Spinal cord (tissue), 10 donors: ENCODE measurements around the gene PPP1R37. TPM values are rescaled to one million over a fixed set of nuclear protein-coding genes. Genes with fewer than 3 reads are reported as not detected.

Experiments
- DNase-seq, 6 donors: peaks; one replicate each; pipeline versions ENCODE4 v3.0.0 to v3.0.0-alpha.2; 2013 to 2015; ENCODE audit warnings: low spot score in 6 of 6, low read depth in 4 of 6
- H3K27ac ChIP-seq: one replicate; pipeline ENCODE4 v1.5.1; 2013; ENCODE audit warnings: low read depth, low read length, control low read depth
- H3K27me3 ChIP-seq: one replicate; pipeline ENCODE4 v1.6.1; 2013; ENCODE audit warnings: low read length; ENCODE audit not compliant: control insufficient read depth, insufficient read depth
- H3K36me3 ChIP-seq: one replicate; pipeline ENCODE4 v1.6.1; 2013; ENCODE audit warnings: low read length; ENCODE audit not compliant: control insufficient read depth, insufficient read depth
- H3K4me1 ChIP-seq: one replicate; pipeline ENCODE4 v1.6.1; 2013; ENCODE audit warnings: low read length; ENCODE audit not compliant: control insufficient read depth, insufficient read depth
- H3K4me3 ChIP-seq: one replicate; pipeline ENCODE4 v1.5.1; 2013; ENCODE audit warnings: low read depth, low read length, control low read depth
- H3K9me3 ChIP-seq: one replicate; pipeline ENCODE4 v1.6.1; 2013; ENCODE audit warnings: low read length; ENCODE audit not compliant: control insufficient read depth, insufficient read depth
- WGBS: methylation state at CpG from one replicate; pipeline ENCODE4 v1.1.5; 2013; ENCODE audit warnings: missing lambda C conversion rate; ENCODE audit not compliant: insufficient coverage; 5-methylcytosine and 5-hydroxymethylcytosine counted together
- polyA plus RNA-seq, 2 donors: library from polyadenylated mRNA; unstranded; fragments of 120-200 nt; gene quantifications; one replicate each; pipeline ENCODE4 v1.2.1, GENCODE V29; 2013; ENCODE audit not compliant: insufficient read length in 2 of 2
- total RNA-seq, 2 donors: library from RNA; depleted of rRNA in 1 of 2; stranded (reverse); fragments of 120-200 nt in 1 of 2; fragments of >200 nt in 1 of 2; gene quantifications; one replicate each; pipeline versions ENCODE4 v1.2.3 to v1.2.4, GENCODE V29; 2013 to 2014
- donor health status: healthy.

The PPP1R37 gene
- total and polyA plus RNA-seq, 4 donors: 14.4 to 39.6 (median 31.5) TPM

DNA sequence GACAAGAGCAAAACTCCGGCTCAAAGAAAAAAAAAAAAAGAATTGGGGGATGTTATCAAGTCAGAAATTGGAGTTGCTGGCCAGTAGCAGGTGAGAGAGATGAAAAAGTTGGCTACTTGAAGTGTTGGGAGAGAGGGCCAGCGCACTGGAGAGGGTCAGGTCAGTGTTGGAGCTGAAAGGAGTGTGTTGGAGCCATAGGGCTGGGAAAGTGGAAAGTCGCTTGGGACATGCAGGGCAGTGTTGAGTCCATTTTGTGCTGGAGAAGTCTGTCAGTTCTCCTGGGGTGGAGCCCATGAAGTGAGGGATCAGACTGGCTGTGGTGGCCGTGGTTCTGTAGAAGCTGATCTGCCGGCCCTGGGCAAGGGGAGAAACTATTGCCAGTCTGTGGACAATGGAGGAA, 1.7 kb downstream of the PPP1R37 start:
- Histone ChIP-seq H3K36me3 (peaks cover 42% of the 10 kb centered on the region), H3K4me1 (peaks cover 81% of the 10 kb centered on the region), H3K27me3 (no peaks in the 10 kb centered on the region), H3K4me3 (no peak overlapping the region), H3K9me3 (no peaks in the 10 kb centered on the region), H3K27ac (no peak overlapping the region)
- DNase-seq: no peak
- 84% methylated on average over 5 of the region's 5 CpGs for WGBS

DNA sequence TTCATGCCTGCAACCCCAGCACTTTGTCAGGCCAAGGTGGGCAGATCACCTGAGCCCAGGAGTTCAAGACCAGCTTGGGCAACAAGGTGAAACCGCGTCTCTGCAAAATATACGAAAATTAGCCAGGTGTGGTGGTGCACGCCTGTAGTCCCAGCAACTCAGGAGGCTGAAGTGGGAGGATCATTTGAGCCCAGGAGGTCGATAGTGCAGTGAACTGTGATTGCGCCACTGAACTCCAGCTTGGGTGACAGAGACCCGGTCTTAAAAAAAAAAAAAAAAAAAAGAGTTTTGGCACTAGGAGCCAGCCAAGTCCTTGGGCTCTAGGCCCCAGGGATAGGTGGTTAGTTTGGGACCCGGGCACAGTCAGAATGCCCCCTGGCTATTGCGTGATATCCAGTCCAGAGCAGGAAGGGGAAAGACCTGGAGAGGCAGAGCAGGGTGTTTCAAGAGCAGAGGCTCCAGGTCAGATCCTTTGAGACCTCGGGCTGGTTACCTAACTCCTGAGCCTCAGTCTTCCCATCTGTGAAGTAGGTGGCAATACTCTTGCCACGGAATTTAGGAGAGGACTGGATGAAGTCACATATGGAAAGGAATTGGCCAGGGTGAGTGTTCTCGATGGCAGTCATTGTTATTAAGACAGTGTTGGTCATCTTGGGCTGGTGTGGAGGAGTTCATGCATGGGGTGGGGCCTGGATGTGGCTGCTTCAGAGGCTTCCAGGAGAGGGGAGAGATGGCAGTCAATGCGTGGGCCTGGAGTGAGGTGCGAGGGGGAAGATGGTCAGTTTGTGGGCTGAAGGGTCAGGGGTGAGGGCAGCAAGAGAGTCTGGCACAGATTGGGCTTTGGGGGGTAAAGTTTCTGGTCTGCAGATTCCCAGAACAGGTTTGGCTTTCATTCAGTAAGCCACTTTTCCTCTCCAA, 2.8 kb downstream of the PPP1R37 start:
- 96% methylated on average over 14 of the region's 14 CpGs for WGBS
- Histone ChIP-seq H3K4me3 (no peak overlapping the region), H3K9me3 (no peaks in the 10 kb centered on the region), H3K27ac (no peak overlapping the region), H3K27me3 (no peaks in the 10 kb centered on the region), H3K36me3 (peaks cover 46% of the 10 kb centered on the region), H3K4me1 (peaks cover 82% of the 10 kb centered on the region)
- DNase-seq: no peak

GRCh38 chr19:45096700-45097099, 3.7 kb downstream of the PPP1R37 start:
- Histone ChIP-seq H3K27ac (no peak overlapping the region), H3K9me3 (no peaks in the 10 kb centered on the region), H3K27me3 (no peaks in the 10 kb centered on the region), H3K36me3 (peaks cover 51% of the 10 kb centered on the region), H3K4me1 (peaks cover 82% of the 10 kb centered on the region), H3K4me3 (no peak overlapping the region)
- WGBS: 86% methylated on average over 7 of the region's 7 CpGs
- no peak for DNase-seq

- no peak overlapping the region for H3K4me3 ChIP-seq
- no peaks in the 10 kb centered on the region for H3K9me3 ChIP-seq
- H3K27ac ChIP-seq: no peak overlapping the region
- H3K36me3 ChIP-seq: peaks cover 53% of the 10 kb centered on the region
- no peak for DNase-seq
- H3K27me3 ChIP-seq: no peaks in the 10 kb centered on the region
- 94% methylated on average over 3 of the region's 7 CpGs for WGBS
- H3K4me1 ChIP-seq: peaks cover 81% of the 10 kb centered on the region
These were observed 4.4 kb downstream of the PPP1R37 start for GRCh38 chr19:45097450-45097775.

DNA sequence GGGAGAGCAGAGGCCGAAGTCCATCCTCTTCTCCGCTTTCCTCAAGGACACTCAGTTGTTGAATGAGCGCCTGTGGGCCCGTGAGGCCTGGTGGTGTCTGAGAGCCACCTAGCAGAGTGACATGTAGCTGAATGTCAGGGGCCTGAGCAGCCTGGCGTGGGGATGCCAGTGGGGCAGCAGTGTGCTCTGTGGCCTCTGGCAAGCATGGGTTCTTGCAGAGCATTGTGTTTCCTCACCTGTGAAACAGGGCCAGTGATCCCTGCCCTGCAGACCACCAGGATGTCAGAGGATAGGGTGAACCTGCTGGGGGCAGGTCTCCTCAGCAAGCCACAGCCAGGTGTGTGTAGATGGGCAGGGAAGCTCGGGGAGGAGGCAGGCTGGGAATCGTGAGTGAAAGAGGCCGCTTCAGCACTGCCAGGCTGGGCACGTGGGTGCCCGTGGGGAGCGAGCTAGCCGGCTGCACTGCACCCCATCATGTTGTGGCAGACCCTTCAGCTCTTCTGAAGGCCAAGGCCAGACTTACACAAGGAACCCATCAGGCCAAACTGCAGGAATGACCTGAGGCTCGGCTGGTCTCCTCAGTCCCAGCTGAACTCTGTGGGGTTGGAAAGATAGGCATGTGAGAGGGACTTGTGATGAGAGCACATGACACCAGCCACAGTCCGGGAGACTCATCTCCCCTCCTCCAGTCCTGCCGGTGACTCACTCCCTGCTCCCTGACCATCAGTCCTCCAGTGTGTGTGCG, 5.0 kb downstream of the PPP1R37 start:
- 89% methylated on average over 13 of the region's 16 CpGs for WGBS
- Histone ChIP-seq H3K9me3 (no peaks in the 10 kb centered on the region), H3K4me3 (no peak overlapping the region), H3K27me3 (no peaks in the 10 kb centered on the region), H3K36me3 (peaks cover 53% of the 10 kb centered on the region), H3K4me1 (peaks cover 84% of the 10 kb centered on the region), H3K27ac (no peak overlapping the region)
- DNase-seq: no peak

- H3K4me3 ChIP-seq: no peak overlapping the region
- H3K36me3 ChIP-seq: peaks cover 53% of the 10 kb centered on the region
- H3K4me1 ChIP-seq: peaks cover 91% of the 10 kb centered on the region
- no peak overlapping the region for H3K27ac ChIP-seq
- no peaks in the 10 kb centered on the region for H3K9me3 ChIP-seq
- H3K27me3 ChIP-seq: no peaks in the 10 kb centered on the region
- peak in 2 of 6 donors; percentile 44 to 67 for DNase-seq
- WGBS: 67% methylated on average over 10 of the region's 15 CpGs
These were observed 5.8 kb downstream of the PPP1R37 start for GRCh38 chr19:45098521-45099466.

- peaks cover 91% of the 10 kb centered on the region for H3K4me1 ChIP-seq
- no peaks in the 10 kb centered on the region for H3K27me3 ChIP-seq
- H3K4me3 ChIP-seq: no peak overlapping the region
- H3K36me3 ChIP-seq: peaks cover 56% of the 10 kb centered on the region
- 63% methylated on average over 24 of the region's 25 CpGs for WGBS
- no peaks in the 10 kb centered on the region for H3K9me3 ChIP-seq
- no peak overlapping the region for H3K27ac ChIP-seq
- no peak for DNase-seq
These were observed 6.7 kb downstream of the PPP1R37 start for GRCh38 chr19:45099467-45100191.

GRCh38 chr19:45100201-45100600, 7.2 kb downstream of the PPP1R37 start:
- no peaks in the 10 kb centered on the region for H3K27me3 ChIP-seq
- H3K4me3 ChIP-seq: no peak overlapping the region
- DNase-seq: no peak
- 40% methylated on average over 1 of the region's 3 CpGs for WGBS
- no peaks in the 10 kb centered on the region for H3K9me3 ChIP-seq
- H3K27ac ChIP-seq: no peak overlapping the region
- peaks cover 88% of the 10 kb centered on the region for H3K4me1 ChIP-seq
- peaks cover 58% of the 10 kb centered on the region for H3K36me3 ChIP-seq

GRCh38 chr19:45100846-45101252, 7.9 kb downstream of the PPP1R37 start:
- Histone ChIP-seq H3K4me1 (peaks cover 82% of the 10 kb centered on the region), H3K27ac (no peak overlapping the region), H3K36me3 (peaks cover 52% of the 10 kb centered on the region), H3K9me3 (no peaks in the 10 kb centered on the region), H3K27me3 (no peaks in the 10 kb centered on the region), H3K4me3 (no peak overlapping the region)
- 82% methylated on average over 8 of the region's 8 CpGs for WGBS
- no peak for DNase-seq
